Subcutaneous abdominal adipose tissue (tissue), 5 donors: Measurements from ENCODE around the gene GPI.

Source experiments
- H3K27ac ChIP-seq: one replicate; pipeline ENCODE4 v1.7.0; 2013; ENCODE audit warnings: low read depth, mild to moderate bottlenecking, inconsistent platforms, low read length, moderate library complexity
- H3K27me3 ChIP-seq, 5 donors: one replicate each; pipeline ENCODE4 v1.7.0; 2013; ENCODE audit warnings: low read length in 5 of 5, inconsistent platforms in 1 of 5; ENCODE audit not compliant: control insufficient read depth in 5 of 5, insufficient read depth in 4 of 5
- H3K36me3 ChIP-seq, 5 donors: one replicate each; pipeline ENCODE4 v1.7.0; 2013; ENCODE audit warnings: low read length in 5 of 5; ENCODE audit not compliant: control insufficient read depth in 5 of 5, insufficient read depth in 5 of 5
- H3K4me1 ChIP-seq, 5 donors: one replicate each; pipeline ENCODE4 v1.7.0; 2013; ENCODE audit warnings: low read length in 5 of 5, mild to moderate bottlenecking in 3 of 5, moderate library complexity in 1 of 5; ENCODE audit not compliant: control insufficient read depth in 5 of 5, insufficient read depth in 5 of 5
- H3K4me3 ChIP-seq, 5 donors: one replicate each; pipeline ENCODE4 v1.7.0; 2013; ENCODE audit warnings: low read length in 5 of 5, low read depth in 1 of 5
- H3K9ac ChIP-seq, 5 donors: one replicate each; pipeline ENCODE4 v1.7.0; 2013; ENCODE audit warnings: low read length in 5 of 5, mild to moderate bottlenecking in 4 of 5, moderate library complexity in 3 of 5
- H3K9me3 ChIP-seq, 5 donors: one replicate each; pipeline ENCODE4 v1.7.0; 2013; ENCODE audit warnings: low read length in 5 of 5; ENCODE audit not compliant: control insufficient read depth in 5 of 5
- donor health status: healthy.
- donor health status: healthy.
- donor health status: healthy.
- donor health status: healthy.
- donor health status: healthy.

GPI gene

DNA sequence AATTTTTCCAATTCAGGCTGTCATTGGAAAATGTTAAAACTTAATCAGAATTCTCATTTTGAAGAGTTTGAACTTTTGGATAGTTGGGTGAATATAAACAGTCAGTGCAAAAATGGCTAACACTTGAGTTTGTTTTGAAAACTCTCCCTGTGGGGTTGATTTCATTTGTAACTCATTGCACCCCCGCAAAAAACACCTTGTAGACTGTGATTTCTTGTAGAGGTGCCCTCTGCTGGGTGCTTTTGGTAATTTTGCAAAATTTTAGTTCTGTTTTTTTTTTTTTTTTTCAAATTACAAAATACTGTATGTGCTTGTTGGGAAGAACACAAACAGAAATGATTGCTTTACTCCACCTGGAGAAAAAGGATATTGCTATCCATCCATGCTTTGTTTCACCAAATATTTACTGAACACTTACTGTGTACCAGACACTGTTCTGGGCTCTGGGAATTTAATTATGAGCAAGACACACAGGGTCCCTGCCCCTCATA lies 28.2 kb upstream of the GPI start:
- Histone ChIP-seq H3K9me3 (no peaks in the 10 kb centered on the region), H3K27ac (peak overlapping the region; percentile 21), H3K9ac (no peak overlapping the region), H3K4me3 (no peak overlapping the region), H3K36me3 (peaks cover 12 to 57% (median 46%) of the 10 kb centered on the region in 5 donors), H3K27me3 (no peaks in the 10 kb centered on the region), H3K4me1 (peaks cover 0 to 21% (median 7%) of the 10 kb centered on the region in 5 donors)

DNA sequence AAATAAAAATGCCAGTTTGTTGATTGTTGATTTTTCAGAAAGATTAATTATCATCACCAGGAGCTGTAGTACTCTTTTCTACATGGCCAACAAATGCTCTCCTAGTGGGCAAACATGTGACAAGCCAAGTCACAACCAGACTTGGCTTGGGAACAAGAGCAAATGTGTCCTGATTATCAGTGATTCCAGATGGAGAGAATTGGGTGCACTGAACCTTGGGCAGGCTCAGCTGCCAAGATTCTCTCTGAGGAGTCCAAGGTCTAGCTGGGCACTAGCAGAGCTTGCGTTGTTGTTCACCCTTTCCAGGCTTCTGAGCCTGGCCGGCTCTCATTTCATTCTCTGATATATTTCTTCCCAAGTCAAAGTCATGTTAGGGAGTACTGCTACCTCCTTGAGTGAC lies 27.3 kb upstream of the GPI start:
- Histone ChIP-seq H3K36me3 (peaks cover 12 to 62% (median 55%) of the 10 kb centered on the region in 5 donors), H3K9ac (peak overlapping the region in 1 of 5 donors; percentile 12), H3K27ac (peak overlapping the region; percentile 21)

DNA sequence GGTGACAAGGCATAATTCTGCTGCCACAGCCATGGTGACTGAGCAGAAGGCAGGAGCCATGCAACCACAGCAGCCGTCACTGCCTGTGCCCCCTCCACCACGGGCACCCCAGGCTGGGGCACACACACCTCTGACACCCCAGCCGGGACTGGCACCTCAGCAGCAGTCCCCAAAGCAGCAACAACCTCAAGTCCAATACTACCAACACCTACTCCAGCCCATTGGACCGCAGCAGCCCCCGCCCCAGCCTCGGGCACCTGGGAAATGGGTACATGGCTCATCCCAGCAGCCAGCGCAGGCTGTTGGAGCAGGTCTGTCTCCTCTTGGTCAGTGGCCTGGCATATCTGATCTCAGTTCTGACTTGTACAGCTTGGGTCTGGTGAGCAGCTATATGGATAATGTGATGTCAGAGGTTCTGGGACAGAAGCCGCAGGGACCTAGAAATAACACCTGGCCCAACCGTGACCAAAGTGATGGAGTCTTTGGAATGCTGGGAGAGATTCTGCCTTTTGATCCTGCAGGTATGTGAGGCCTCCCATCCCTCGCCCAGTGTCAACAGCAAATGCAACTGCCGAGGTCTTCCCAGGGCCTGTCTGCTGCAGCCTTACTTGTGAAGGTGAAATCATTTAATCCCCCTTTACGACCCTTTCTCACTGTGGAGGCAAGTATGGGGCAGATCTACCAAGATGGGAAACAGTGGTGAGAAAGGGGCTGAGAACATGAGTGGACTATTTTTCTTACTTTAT lies 22.9 kb upstream of the GPI start:
- Histone ChIP-seq H3K4me3 (no peak overlapping the region), H3K9ac (no peak overlapping the region), H3K9me3 (peaks cover 0 to 4% (median 0%) of the 10 kb centered on the region in 5 donors), H3K4me1 (peaks cover 0 to 9% (median 1%) of the 10 kb centered on the region in 5 donors), H3K27me3 (no peaks in the 10 kb centered on the region), H3K27ac (no peak overlapping the region), H3K36me3 (peaks cover 12 to 72% (median 51%) of the 10 kb centered on the region in 5 donors)

More for the DNA sequence above, 27.3 kb upstream of the GPI start:
- Histone ChIP-seq H3K9me3 (no peaks in the 10 kb centered on the region), H3K27me3 (no peaks in the 10 kb centered on the region), H3K4me3 (no peak overlapping the region), H3K4me1 (peaks cover 0 to 18% (median 7%) of the 10 kb centered on the region in 5 donors)

DNA sequence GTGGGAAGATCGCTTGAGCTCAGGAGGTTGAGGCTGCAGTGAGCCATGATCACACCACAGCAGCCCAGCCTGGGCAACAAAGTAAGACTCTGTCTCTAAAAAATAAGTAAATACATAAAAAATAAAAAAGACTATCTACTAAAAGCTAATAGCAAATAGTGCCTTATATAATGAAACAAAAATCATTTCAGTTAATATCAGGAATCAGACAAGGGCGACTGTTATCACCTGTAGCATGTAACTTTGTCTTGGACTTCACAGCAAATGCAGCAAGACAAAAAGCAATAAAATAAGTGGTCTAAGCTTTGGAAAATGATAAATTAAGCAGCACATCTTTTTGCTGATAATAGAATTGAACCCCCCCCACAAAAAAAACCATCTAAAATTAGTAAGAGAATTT lies 21.2 kb upstream of the GPI start:
- Histone ChIP-seq H3K4me1 (no peaks in the 10 kb centered on the region), H3K9ac (no peak overlapping the region), H3K27me3 (no peaks in the 10 kb centered on the region), H3K36me3 (peaks cover 12 to 72% (median 58%) of the 10 kb centered on the region in 5 donors), H3K27ac (no peak overlapping the region), H3K4me3 (no peak overlapping the region), H3K9me3 (peaks cover 0 to 4% (median 0%) of the 10 kb centered on the region in 5 donors)

DNA sequence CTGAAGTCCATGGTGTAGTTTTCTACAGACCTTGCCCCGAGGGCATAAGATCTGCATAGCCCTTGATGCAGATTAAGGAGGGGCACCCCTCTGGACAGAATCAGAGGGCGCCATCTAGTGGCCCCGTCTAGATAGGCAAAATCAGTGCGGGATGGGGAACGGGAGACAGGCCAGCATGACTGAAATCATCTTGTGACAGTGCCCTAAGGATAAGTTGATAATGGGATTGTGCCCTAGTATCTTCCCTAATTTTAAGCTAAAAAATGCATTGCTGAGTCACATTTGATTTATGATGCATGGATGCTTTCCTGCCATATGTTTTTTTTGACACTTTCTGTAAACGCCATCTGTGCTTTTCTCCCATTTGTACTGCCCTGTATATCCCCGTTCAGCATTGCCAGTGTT lies 19.0 kb upstream of the GPI start:
- peaks cover 8 to 67% (median 54%) of the 10 kb centered on the region in 5 donors for H3K36me3 ChIP-seq
- H3K4me3 ChIP-seq = no peak overlapping the region
- no peak overlapping the region for H3K9ac ChIP-seq
- no peaks in the 10 kb centered on the region for H3K4me1 ChIP-seq
- H3K27ac ChIP-seq = no peak overlapping the region
- H3K9me3 ChIP-seq = peaks cover 0 to 4% (median 0%) of the 10 kb centered on the region in 5 donors
- H3K27me3 ChIP-seq = no peaks in the 10 kb centered on the region

DNA sequence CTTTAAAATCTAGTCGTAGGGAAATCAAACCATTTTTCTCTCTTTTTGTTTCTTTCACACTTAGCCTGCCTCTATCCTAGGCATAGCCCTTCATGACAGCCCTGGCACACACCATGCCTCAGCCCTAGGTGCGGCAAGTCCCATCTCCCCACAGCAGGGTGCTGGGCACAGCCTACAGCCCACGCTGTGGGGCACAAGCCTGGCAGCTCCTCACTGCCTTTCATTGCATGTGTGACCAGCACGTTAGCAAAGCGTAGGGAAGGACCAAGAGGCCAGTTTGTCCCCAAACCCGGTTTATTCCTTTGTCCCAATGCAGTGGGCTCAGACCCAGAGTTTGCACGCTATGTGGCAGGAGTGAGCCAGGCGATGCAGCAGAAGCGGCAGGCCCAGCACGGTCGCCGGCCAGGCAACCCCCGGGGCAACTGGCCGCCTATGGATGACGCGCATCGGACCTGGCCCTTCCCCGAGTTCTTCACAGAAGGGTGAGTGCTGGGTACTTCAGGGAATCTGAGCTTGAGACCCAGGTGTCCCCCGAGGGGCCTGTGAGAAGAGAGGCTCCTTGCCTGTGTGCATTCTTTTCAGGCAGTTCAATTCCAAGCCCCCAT lies 17.3 kb upstream of the GPI start:
- Histone ChIP-seq H3K9ac (no peak overlapping the region), H3K36me3 (peaks cover 4 to 65% (median 51%) of the 10 kb centered on the region in 5 donors), H3K27me3 (no peaks in the 10 kb centered on the region), H3K9me3 (peaks cover 0 to 4% (median 0%) of the 10 kb centered on the region in 5 donors), H3K27ac (no peak overlapping the region), H3K4me1 (no peaks in the 10 kb centered on the region), H3K4me3 (no peak overlapping the region)

DNA sequence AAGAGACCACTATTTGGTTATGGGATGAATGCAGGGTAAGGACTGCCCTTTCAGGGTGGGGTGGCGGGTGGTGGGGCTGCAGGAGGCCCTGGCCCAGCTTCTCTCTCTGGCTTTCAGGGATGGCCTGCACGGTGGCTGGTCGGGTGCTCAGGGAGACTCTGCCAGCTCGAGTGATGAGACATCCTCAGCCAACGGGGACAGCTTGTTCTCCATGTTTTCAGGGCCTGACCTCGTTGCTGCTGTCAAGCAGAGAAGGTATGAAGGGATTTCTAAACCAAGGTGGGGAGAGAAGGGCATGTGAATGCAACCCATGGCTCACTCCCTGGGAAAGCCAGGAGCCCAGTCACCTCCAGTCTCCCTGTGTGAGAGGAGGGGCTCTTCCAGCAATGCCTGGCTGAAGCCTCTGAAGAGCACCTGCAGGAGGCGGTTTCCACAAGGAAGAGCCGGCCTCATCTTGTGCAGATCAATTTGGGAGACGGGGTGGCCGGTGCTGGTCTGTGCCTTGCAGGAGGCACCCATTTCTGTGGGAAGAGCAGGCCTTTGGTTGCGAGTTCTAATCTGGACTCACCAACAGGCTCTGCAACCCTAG lies 16.0 kb upstream of the GPI start:
- Histone ChIP-seq H3K27ac (no peak overlapping the region), H3K36me3 (peaks cover under 1 to 67% (median 57%) of the 10 kb centered on the region in 5 donors), H3K4me3 (no peak overlapping the region), H3K9me3 (peaks cover 0 to 4% (median 0%) of the 10 kb centered on the region in 5 donors), H3K27me3 (no peaks in the 10 kb centered on the region), H3K9ac (peak overlapping the region in 1 of 5 donors; percentile 30), H3K4me1 (no peaks in the 10 kb centered on the region)

DNA sequence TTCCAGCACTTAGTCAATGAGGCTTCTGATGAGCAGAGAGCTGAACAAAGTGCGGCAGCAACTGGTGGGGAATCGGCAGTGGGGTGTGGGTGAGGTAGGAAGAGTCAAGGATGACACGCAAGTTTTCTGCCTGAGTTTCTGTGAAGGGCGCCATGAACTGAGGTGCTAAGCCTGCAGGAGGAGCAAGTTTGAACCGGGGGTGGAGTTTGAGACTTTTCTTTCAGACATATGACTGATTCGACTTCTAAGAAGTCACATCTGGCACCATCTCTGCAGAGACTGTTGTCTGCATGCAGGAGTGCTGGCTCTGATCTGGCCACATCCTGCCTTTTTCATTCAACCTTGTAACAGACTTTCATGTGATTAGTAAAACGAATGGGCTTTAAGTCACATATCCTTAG lies 14.8 kb upstream of the GPI start:
- Histone ChIP-seq H3K4me1 (no peaks in the 10 kb centered on the region), H3K4me3 (no peak overlapping the region), H3K27me3 (no peaks in the 10 kb centered on the region), H3K9me3 (peaks cover 0 to 1% (median 0%) of the 10 kb centered on the region in 5 donors), H3K27ac (no peak overlapping the region), H3K36me3 (peaks cover 0 to 64% (median 62%) of the 10 kb centered on the region in 5 donors), H3K9ac (no peak overlapping the region)

DNA sequence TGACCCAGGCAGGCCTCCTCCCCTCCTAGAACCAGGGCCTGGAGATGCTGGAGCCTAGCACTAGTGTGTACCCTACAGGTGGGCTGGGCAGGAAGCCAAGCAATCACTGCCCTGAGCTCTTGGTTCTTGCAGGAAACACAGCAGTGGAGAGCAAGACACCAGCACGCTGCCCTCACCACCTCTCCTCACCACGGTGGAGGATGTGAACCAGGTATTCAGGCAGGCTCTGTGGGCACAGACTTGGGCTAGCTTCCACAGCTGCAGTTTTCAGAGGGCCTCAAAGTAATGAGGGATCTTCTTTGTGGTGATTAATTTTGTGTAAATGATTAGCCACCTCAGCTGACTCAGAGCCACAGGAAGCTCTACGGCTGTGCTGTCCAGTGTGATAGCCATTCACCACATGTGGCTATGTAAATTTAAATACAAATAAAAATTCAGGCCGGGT lies 13.6 kb upstream of the GPI start:
- H3K4me1 ChIP-seq = no peaks in the 10 kb centered on the region
- H3K27me3 ChIP-seq = no peaks in the 10 kb centered on the region
- H3K9me3 ChIP-seq = no peaks in the 10 kb centered on the region
- H3K27ac ChIP-seq = no peak overlapping the region
- peaks cover 0 to 67% (median 65%) of the 10 kb centered on the region in 5 donors for H3K36me3 ChIP-seq
- no peak overlapping the region for H3K4me3 ChIP-seq
- H3K9ac ChIP-seq = no peak overlapping the region

DNA sequence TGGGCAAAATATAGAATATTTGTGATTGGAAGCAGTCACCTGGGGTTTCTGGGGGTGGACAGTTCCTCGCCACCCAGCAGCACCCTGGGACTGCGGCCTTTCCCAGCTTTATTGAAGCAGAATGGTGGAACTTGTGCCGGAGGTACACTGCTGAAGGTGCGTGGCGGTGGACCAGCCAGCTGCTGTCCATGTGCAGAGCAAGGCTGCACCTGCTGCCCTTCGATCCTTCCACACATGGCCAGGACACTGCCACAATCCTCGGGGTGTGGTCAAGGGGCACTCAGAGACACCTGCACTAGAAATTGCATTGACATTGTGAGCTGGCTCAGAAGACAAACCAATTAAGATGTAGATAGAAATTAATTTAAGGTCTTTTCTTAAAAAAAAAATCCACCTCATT lies 11.4 kb upstream of the GPI start:
- Histone ChIP-seq H3K4me3 (no peak overlapping the region), H3K27me3 (no peaks in the 10 kb centered on the region), H3K9me3 (no peaks in the 10 kb centered on the region), H3K27ac (no peak overlapping the region), H3K4me1 (peaks cover 1 to 4% (median 4%) of the 10 kb centered on the region in 5 donors), H3K36me3 (peaks cover 0 to 57% (median 55%) of the 10 kb centered on the region in 5 donors), H3K9ac (no peak overlapping the region)
